ENCODE data around the gene WNT2B. TPM values are rescaled to one million over a fixed set of nuclear protein-coding genes. Genes with fewer than 3 reads are reported as not detected.

WNT2B gene
- total and polyA plus RNA-seq, 9 of the 15 experiments (the other 6 are each of a cell fraction or from before 2014, with no cell fraction given) = 0.02 to 0.06 (median 0.04) TPM; not detected in 3

GRCh38 chr1:112533029-112533428 lies 24.3 kb downstream of the WNT2B start:
- FAIRE-seq (no peak), DNase-seq (ENCODE audit: extremely low read depth in 1 of 4, low spot score in 3 of 4) (no peak), ATAC-seq (no peak)
- intact Hi-C loops (cut with micrococcal nuclease) (no loop called here), in situ Hi-C loops (cut with MboI) (no loop called here)
- no peaks in the 10 kb centered on the region for H3K9me3 ChIP-seq (replicated peaks; ENCODE audit: control insufficient read depth, insufficient read depth, low read depth, low read length)
- H3K79me2 ChIP-seq (ENCODE audit: control insufficient read depth, insufficient read depth, low read length) = no peaks in the 10 kb centered on the region
- WGBS (ENCODE audit: insufficient coverage, low coverage, missing lambda C conversion rate) = 65% methylated on average over 6 of the region's 6 CpGs
- no peaks in the 10 kb centered on the region for H3K9me1 ChIP-seq (ENCODE audit: control insufficient read depth, insufficient read depth, low read length)
- H3K27me3 ChIP-seq (ENCODE audit: control insufficient read depth in 2 of 2, insufficient read depth in 2 of 2, low read length in 2 of 2) = no peaks in the 10 kb centered on the region
- ChIA-PET CTCF (ENCODE audit: low intra/inter-chr PET ratio) (no interaction called here), POLR2A (interaction anchor here (3.1 kb wide), 1 partner anchor 9 kb away, joined by 7 read pairs; no protein-coding TSS in a partner anchor)
- no peak overlapping the region for H3K27ac ChIP-seq (ENCODE audit: extremely low read depth, low read depth, low read length)
- H3K4me3 ChIP-seq = no peak overlapping the region
- H3K36me3 ChIP-seq (ENCODE audit: control insufficient read depth, insufficient read depth, low read length) = no peaks in the 10 kb centered on the region
- H3K4me1 ChIP-seq (replicated peaks in 1 of 2; ENCODE audit: control insufficient read depth in 2 of 2, insufficient read depth in 2 of 2, low read length in 2 of 2) = no peaks in the 10 kb centered on the region
- TF ChIP-seq ARID1B (IDR thresholded peaks at IDR 0.05) = no peak
- TF ChIP-seq ZNF431 (CRISPR knock-in tag; IDR thresholded peaks at IDR 0.05) = no peak
- no peak for TF ChIP-seq AFF1 (IDR thresholded peaks at IDR 0.05; ENCODE audit: low read depth in 1 of 2, partially characterized antibody in 2 of 2)
- no peak for TF ChIP-seq NFRKB (IDR thresholded peaks at IDR 0.05; ENCODE audit: low read depth)
- TF ChIP-seq ATF4 (CRISPR knock-in tag; IDR thresholded peaks at IDR 0.05) = no peak
- no peak for TF ChIP-seq CBFA2T3 (IDR thresholded peaks at IDR 0.05)
- TF ChIP-seq ZNF655 (CRISPR knock-in tag; IDR thresholded peaks at IDR 0.05) = no peak
- no peak for TF ChIP-seq ADNP (tag; IDR thresholded peaks at IDR 0.05)
- TF ChIP-seq RHOXF2B (CRISPR knock-in tag; conservative IDR thresholded peaks at IDR 0.05) = no peak
- no peak for TF ChIP-seq SETDB1 (IDR thresholded peaks at IDR 0.05; ENCODE audit: low read length)
- no peak for TF ChIP-seq ZNF140 (CRISPR knock-in tag; IDR thresholded peaks at IDR 0.05)
- TF ChIP-seq POLR3G (IDR thresholded peaks at IDR 0.05; ENCODE audit: extremely low read depth, insufficient read length, insufficient replicate concordance) = no peak
- no peak for TF ChIP-seq THRB (CRISPR knock-in tag; conservative IDR thresholded peaks at IDR 0.05)
- TF ChIP-seq CAMTA2 (CRISPR knock-in tag; conservative IDR thresholded peaks at IDR 0.05) = no peak
- TF ChIP-seq ZNF277 (CRISPR knock-in tag; IDR thresholded peaks at IDR 0.05; ENCODE audit: borderline replicate concordance) = no peak
- no peak for TF ChIP-seq E2F3 (CRISPR knock-in tag; IDR thresholded peaks at IDR 0.05)
- BruUV-seq (replicated peaks) = no TSS peak
- H2AFZ ChIP-seq (ENCODE audit: low read depth, low read length) = no peak overlapping the region
- H3K9ac ChIP-seq (ENCODE audit: insufficient read depth in 1 of 2, low read depth in 2 of 2, low read length in 2 of 2) = no peak overlapping the region
- H4K20me1 ChIP-seq (replicated peaks; ENCODE audit: control insufficient read depth, insufficient read depth, low read length) = no peaks in the 10 kb centered on the region
- H3K4me2 ChIP-seq (ENCODE audit: insufficient read depth, low read length) = no peak overlapping the region

All from K562 (cell line).